GM18520 (cell line): ENCODE results near the gene HSPB3.
A peak's percentile ranks its signal among the peaks of the same experiment; 100 is the strongest.
"Not testable (repeated sequence)": the region's sequence is repeated elsewhere in the genome, so short reads cannot be mapped to it uniquely, and the experiment has no call there.

Source experiments
- ATAC-seq: cut with Tn5 transposase; IDR thresholded peaks from one replicate; pipeline ENCODE4 v1.9.1; 2021; ENCODE audit not compliant: unreplicated experiment

Gene HSPB3

GRCh38 chr5:54454602-54455001 lies 897 bp upstream of the HSPB3 start:
- ATAC-seq: no peak

- no peak for ATAC-seq
Measured at GRCh38 chr5:54457094-54457862, 1.8 kb downstream of the HSPB3 start.

- no peak for ATAC-seq
Measured at GRCh38 chr5:54458221-54458620, 2.7 kb downstream of the HSPB3 start.

- no peak for ATAC-seq
Measured at GRCh38 chr5:54460181-54460919, 4.9 kb downstream of the HSPB3 start.

GRCh38 chr5:54462281-54462680 lies 6.8 kb downstream of the HSPB3 start:
- no peak for ATAC-seq

- ATAC-seq: no peak
Measured at GRCh38 chr5:54463713-54464112, 8.2 kb downstream of the HSPB3 start.

- peak; percentile 64 for ATAC-seq
Measured at GRCh38 chr5:54469622-54470021, 14.1 kb downstream of the HSPB3 start.

GRCh38 chr5:54470128-54470527 lies 14.6 kb downstream of the HSPB3 start:
- ATAC-seq: no peak

GRCh38 chr5:54470677-54471076 lies 15.2 kb downstream of the HSPB3 start:
- ATAC-seq: no peak

- no peak for ATAC-seq
Measured at GRCh38 chr5:54471398-54471797, 15.9 kb downstream of the HSPB3 start.

GRCh38 chr5:54476682-54477081 lies 21.2 kb downstream of the HSPB3 start:
- ATAC-seq: no peak

GRCh38 chr5:54477941-54478478 lies 22.5 kb downstream of the HSPB3 start:
- ATAC-seq: no peak

- no peak for ATAC-seq
Measured at GRCh38 chr5:54480296-54480695, 24.8 kb downstream of the HSPB3 start.

- no peak for ATAC-seq
Measured at GRCh38 chr5:54484219-54484894, 28.9 kb downstream of the HSPB3 start.

- ATAC-seq: not testable (repeated sequence)
Measured at GRCh38 chr5:54485659-54486058, 30.2 kb downstream of the HSPB3 start.

- not testable (repeated sequence) for ATAC-seq
Measured at GRCh38 chr5:54489648-54489979, 34.1 kb downstream of the HSPB3 start.

GRCh38 chr5:54491326-54491725 lies 35.8 kb downstream of the HSPB3 start:
- ATAC-seq: no peak

- no peak for ATAC-seq
Measured at GRCh38 chr5:54492178-54492577, 36.7 kb downstream of the HSPB3 start.

GRCh38 chr5:54495027-54495426 lies 39.5 kb downstream of the HSPB3 start:
- no peak for ATAC-seq
